ENCODE data around the gene CACNG7. TPM values are rescaled to one million over a fixed set of nuclear protein-coding genes. Genes with fewer than 3 reads are reported as not detected.

The CACNG7 gene
- total and polyA plus RNA-seq, 10 of the 15 experiments (the other 5 are each of a cell fraction or from before 2014, with no cell fraction given), result not detected

DNA sequence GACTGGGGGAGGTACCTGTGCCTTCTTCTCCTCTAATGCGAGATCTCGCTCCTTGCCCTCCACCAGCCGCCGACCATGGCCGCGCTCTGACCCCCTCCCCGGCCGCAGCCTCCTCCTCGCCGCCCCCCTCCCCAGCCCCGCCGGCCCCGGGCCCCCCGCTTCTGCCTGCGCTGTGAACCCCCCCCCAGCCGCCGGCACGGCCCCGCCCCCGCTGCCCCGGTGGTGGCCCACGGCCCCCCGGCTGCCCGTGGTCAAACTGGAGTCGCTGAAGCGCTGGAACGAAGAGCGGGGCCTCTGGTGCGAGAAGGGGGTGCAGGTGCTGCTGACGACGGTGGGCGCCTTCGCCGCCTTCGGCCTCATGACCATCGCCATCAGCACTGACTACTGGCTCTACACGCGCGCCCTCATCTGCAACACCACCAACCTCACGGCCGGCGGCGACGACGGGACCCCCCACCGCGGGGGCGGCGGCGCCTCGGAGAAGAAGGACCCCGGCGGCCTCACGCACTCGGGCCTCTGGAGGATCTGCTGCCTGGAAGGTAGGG lies 53.9 kb downstream of the CACNG7 start, which contains the start of gene CACNG8 (continued):
- no peak for TF ChIP-seq ZNF384 (IDR thresholded peaks at IDR 0.05; ENCODE audit: borderline replicate concordance, low read depth, low read length)
- TF ChIP-seq, protein P1, sequence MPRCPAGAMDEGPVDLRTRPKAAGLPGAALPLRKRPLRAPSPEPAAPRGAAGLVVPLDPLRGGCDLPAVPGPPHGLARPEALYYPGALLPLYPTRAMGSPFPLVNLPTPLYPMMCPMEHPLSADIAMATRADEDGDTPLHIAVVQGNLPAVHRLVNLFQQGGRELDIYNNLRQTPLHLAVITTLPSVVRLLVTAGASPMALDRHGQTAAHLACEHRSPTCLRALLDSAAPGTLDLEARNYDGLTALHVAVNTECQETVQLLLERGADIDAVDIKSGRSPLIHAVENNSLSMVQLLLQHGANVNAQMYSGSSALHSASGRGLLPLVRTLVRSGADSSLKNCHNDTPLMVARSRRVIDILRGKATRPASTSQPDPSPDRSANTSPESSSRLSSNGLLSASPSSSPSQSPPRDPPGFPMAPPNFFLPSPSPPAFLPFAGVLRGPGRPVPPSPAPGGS (IDR thresholded peaks at IDR 0.05; ENCODE audit: borderline replicate concordance, insufficient read depth, low read depth, low read length, poor library complexity, severe bottlenecking), result no peak
- no peak for TF ChIP-seq ASH2L (IDR thresholded peaks at IDR 0.05; ENCODE audit: borderline replicate concordance, low read depth)
- no peak for TF ChIP-seq CBX5 (IDR thresholded peaks at IDR 0.05; ENCODE audit: low read depth)
- TF ChIP-seq TCF3 (IDR thresholded peaks at IDR 0.05; ENCODE audit: borderline replicate concordance, insufficient read depth, low read depth, low read length), result no peak
- TF ChIP-seq NR2C1 (IDR thresholded peaks at IDR 0.05), result no peak

DNA sequence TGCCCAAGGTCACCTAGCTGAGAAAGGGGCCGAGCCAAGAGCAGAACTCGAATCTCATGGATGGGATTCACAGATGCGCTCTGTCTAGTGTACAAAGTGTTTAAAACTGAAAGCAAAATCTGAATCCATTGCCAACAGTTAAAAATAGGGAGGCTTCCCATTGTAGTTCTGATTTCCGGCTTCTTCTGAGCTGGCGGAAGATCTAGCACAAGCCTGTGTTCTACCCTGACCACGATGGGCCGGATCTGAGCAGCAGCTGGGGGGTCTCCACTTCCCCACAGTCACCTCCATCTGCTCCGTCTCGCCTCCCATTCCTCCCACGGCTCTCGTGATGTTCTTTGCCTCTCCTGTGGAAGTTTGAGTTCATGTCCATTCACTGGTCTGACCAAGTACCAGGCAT lies 56.0 kb downstream of the CACNG7 start:
- no peak overlapping the region for H3K9ac ChIP-seq (ENCODE audit: control insufficient read depth, insufficient read depth, low read length)
- in situ Hi-C loops (cut with MboI) (no loop called here), intact Hi-C loops (cut with micrococcal nuclease; ENCODE audit: unreplicated experiment) (no loop called here)
- H3K4me2 ChIP-seq (ENCODE audit: control insufficient read depth, insufficient read depth), result no peak overlapping the region
- no peaks in the 10 kb centered on the region for H3K27me3 ChIP-seq (replicated peaks in 1 of 2; ENCODE audit: control insufficient read depth in 2 of 2, insufficient read depth in 2 of 2, low read length in 1 of 2)
- 30% methylated on average over 11 of the region's 11 CpGs for WGBS (ENCODE audit: insufficient coverage, insufficient replicate concordance, low lambda C conversion rate, missing lambda C conversion rate)
- TF ChIP-seq KAT2A (conservative IDR thresholded peaks at IDR 0.05; ENCODE audit: control insufficient read depth, low read depth, low read length), result no peak
- TF ChIP-seq ZNF207 (IDR thresholded peaks at IDR 0.05; ENCODE audit: borderline replicate concordance), result no peak
- ChIA-PET SMC1A (ENCODE audit: uncharacterized antibody, unreplicated experiment) (no interaction called here), RAD21 (ENCODE audit: unreplicated experiment) (no interaction called here), CTCF (no interaction called here), POLR2A (no interaction called here)
- no peaks in the 10 kb centered on the region for H3K36me3 ChIP-seq (ENCODE audit: control insufficient read depth in 2 of 2, insufficient read depth in 2 of 2, low read length in 1 of 2)
- no peak overlapping the region for H3K4me3 ChIP-seq
- H4K20me1 ChIP-seq (ENCODE audit: control insufficient read depth, insufficient read depth), result no peaks in the 10 kb centered on the region
- ATAC-seq (no peak), FAIRE-seq (no peak), DNase-seq (ENCODE audit: low read depth, low spot score) (no peak)
- H3K79me2 ChIP-seq (ENCODE audit: control insufficient read depth, insufficient read depth, low read length), result no peaks in the 10 kb centered on the region
- H2AFZ ChIP-seq (ENCODE audit: control insufficient read depth, low read depth, low read length), result no peak overlapping the region
- no peak overlapping the region for H3K27ac ChIP-seq (ENCODE audit: control insufficient read depth, insufficient read depth)
- no peaks in the 10 kb centered on the region; the same call in 2 of the 3 replicates for H3K9me3 ChIP-seq (replicated peaks; ENCODE audit: control insufficient read depth, insufficient read depth, low read length)
- H3K4me1 ChIP-seq (ENCODE audit: control insufficient read depth, insufficient read depth, low read length), result no peaks in the 10 kb centered on the region
- no TSS peak for BruUV-seq (replicated peaks)

All from GM12878 (cell line).